A549 (cell line): ENCODE data around the gene SHISA8. TPM values are rescaled to one million over a fixed set of nuclear protein-coding genes. Genes with fewer than 3 reads are reported as not detected.

Source experiments
- ATAC-seq, 2 experiments: fragments of 200-7000 bp in 1 of 2; fragments of >200 bp in 1 of 2; cut with Nextera tagmentation in 1 of 2; cut with Tn5 transposase in 1 of 2; 3 replicates each; pipeline versions ENCODE4 v1.8.0 to v1.9.1; 2018 to 2020; ENCODE audit warnings: mild to moderate bottlenecking in 1 of 2, moderate library complexity in 1 of 2
- CTCF ChIA-PET: fragments of 300-600 bp; sonication (Branson Sonifier 250); formaldehyde crosslinking; extraction: SDS; loops from one replicate; lab custom pipeline; 2021; ENCODE audit warnings: antibody characterized with exemption, inconsistent platforms; lab: Yijun Ruan, JAX
- POLR2A ChIA-PET: fragments of 350-600 bp; formaldehyde crosslinking; extraction: SDS; loops from one replicate; lab custom pipeline; 2021; ENCODE audit warnings: antibody characterized with exemption, inconsistent platforms; lab: Yijun Ruan, JAX
- DNase-seq, 2 experiments: peaks; one replicate each; pipeline versions ENCODE4 v3.0.0 to v3.0.0-alpha.2; 2011 to 2016; ENCODE audit warnings: low read depth in 1 of 2, low spot score in 1 of 2
- FAIRE-seq: peaks from 2 replicates; lab custom pipeline; 2011; peaks lifted over from hg19 to GRCh38; lab: Jason Lieb, UNC
- H3K27ac ChIP-seq, 2 experiments: fragments of >200 bp; sonication (Bioruptor Twin); formaldehyde crosslinking; 3 replicates each; pipeline ENCODE4 v1.5.1; 2016 to 2017
- H3K4me1 ChIP-seq: fragments of >200 bp; sonication (Bioruptor Twin); formaldehyde crosslinking; 3 replicates; pipeline ENCODE4 v1.6.1; 2016
- H3K4me2 ChIP-seq: fragments of >200 bp; sonication (Bioruptor Twin); formaldehyde crosslinking; 3 replicates; pipeline ENCODE4 v1.6.1; 2016
- H3K4me3 ChIP-seq: fragments of >200 bp; sonication (Bioruptor Twin); formaldehyde crosslinking; 3 replicates; pipeline ENCODE4 v1.5.1; 2016
- H3K9me3 ChIP-seq: fragments of >200 bp; sonication (Bioruptor Twin); formaldehyde crosslinking; 3 replicates; pipeline ENCODE4 v1.6.1; 2016
- CBX2 ChIP-seq: fragments of 200-600 bp; sonication (generic); IDR thresholded peaks from 2 replicates; pipeline ENCODE4 v1.6.1; 2016; ENCODE audit warnings: low read depth, mild to moderate bottlenecking, borderline replicate concordance
- CBX8 ChIP-seq: fragments of 200-600 bp; sonication (generic); IDR thresholded peaks from 2 replicates; pipeline ENCODE4 v1.6.1; 2016
- CEBPB ChIP-seq, 2 experiments: fragments of >200 bp in 1 of 2; sonication (Bioruptor Twin) in 1 of 2; formaldehyde crosslinking in 1 of 2; IDR thresholded peaks; 2 replicates each; pipeline ENCODE4 v1.6.1; 2012 to 2016
- CTCF ChIP-seq: fragments of >200 bp; sonication (Bioruptor Twin); formaldehyde crosslinking; IDR thresholded peaks from 3 replicates; pipeline ENCODE4 v1.5.1; 2016
- EP300 ChIP-seq, 2 experiments: fragments of >200 bp; sonication (Bioruptor Twin); formaldehyde crosslinking; IDR thresholded peaks; 2 replicates in 1 of 2; 3 replicates in 1 of 2; pipeline ENCODE4 v1.6.1; 2016 to 2017
- FOSB ChIP-seq: fragments of 250-450 bp; sonication (Bioruptor Pico); IDR thresholded peaks from 2 replicates; pipeline ENCODE4 v1.5.0; 2020; ENCODE audit warnings: mild to moderate bottlenecking, moderate library complexity
- HDAC2 ChIP-seq: fragments of 200-600 bp; sonication (generic); IDR thresholded peaks from 2 replicates; pipeline ENCODE4 v1.6.1; 2016
- KDM1A ChIP-seq: fragments of 200-600 bp; sonication (generic); IDR thresholded peaks from 2 replicates; pipeline ENCODE4 v1.6.1; 2016; ENCODE audit warnings: low read depth, mild to moderate bottlenecking
- KDM5A ChIP-seq: fragments of 200-600 bp; sonication (generic); IDR thresholded peaks from 2 replicates; pipeline ENCODE4 v1.6.1; 2016; ENCODE audit warnings: antibody characterized with exemption, mild to moderate bottlenecking
- MAFK ChIP-seq: fragments of 450-650 bp; IDR thresholded peaks from 2 replicates; pipeline ENCODE4 v1.6.1; 2014; ENCODE audit not compliant: partially characterized antibody
- RAD21 ChIP-seq, 2 experiments: fragments of >200 bp in 1 of 2; sonication (Bioruptor Twin) in 1 of 2; formaldehyde crosslinking in 1 of 2; IDR thresholded peaks in 1 of 2; conservative IDR thresholded peaks in 1 of 2; 2 replicates in 1 of 2; 3 replicates in 1 of 2; pipeline ENCODE4 v1.6.1; 2012 to 2018; ENCODE audit warnings: inconsistent platforms in 1 of 2
- TP53 ChIP-seq: fragments of 250-450 bp; sonication (Bioruptor Pico); IDR thresholded peaks from 2 replicates; pipeline ENCODE4 v1.5.0; 2021; ENCODE audit warnings: mild to moderate bottlenecking, moderate library complexity
- USF2 ChIP-seq: fragments of 450-650 bp; IDR thresholded peaks from 2 replicates; pipeline ENCODE4 v1.6.1; 2014; ENCODE audit warnings: antibody characterized with exemption
- WGBS: methylation state at CpG from one replicate; pipeline ENCODE4 v1.1.6; 2017; ENCODE audit errors: missing lambda C conversion rate; 5-methylcytosine and 5-hydroxymethylcytosine counted together
- polyA plus RNA-seq, 4 experiments: library from polyadenylated mRNA; depleted of rRNA in 3 of 4; stranded (reverse); fragments of >200 nt; fragmentation: RNase III in 1 of 4; extraction: RNeasy Plus Mini Kit Qiagen cat#74134 plus additional on column Dnase treatment in 1 of 4; gene quantifications; 2 replicates in 3 of 4; 3 replicates in 1 of 4; pipeline ENCODE4 v1.2.3, GENCODE V29; 2011 to 2017
- TF ChIP-seq, protein P1 (sequence below): IDR thresholded peaks from 2 replicates; pipeline ENCODE4 v1.6.1; 2012
- TF ChIP-seq, protein P2 (sequence below): IDR thresholded peaks from 2 replicates; pipeline ENCODE4 v1.6.1; 2012; ENCODE audit warnings: low read depth, borderline replicate concordance

The SHISA8 gene
- polyA plus RNA-seq, 2 of the 4 experiments (the other 2 are of a cell fraction): 0.15 TPM; not detected in 1

- POLR2A ChIA-PET: no interaction called here
- H3K4me3 ChIP-seq: no peak overlapping the region
- H3K4me2 ChIP-seq: no peak overlapping the region
- TF ChIP-seq, protein P1, sequence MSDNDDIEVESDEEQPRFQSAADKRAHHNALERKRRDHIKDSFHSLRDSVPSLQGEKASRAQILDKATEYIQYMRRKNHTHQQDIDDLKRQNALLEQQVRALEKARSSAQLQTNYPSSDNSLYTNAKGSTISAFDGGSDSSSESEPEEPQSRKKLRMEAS: no peak
- TF ChIP-seq CBX2: no peak
- TF ChIP-seq TP53 (CRISPR knock-in tag): no peak
- TF ChIP-seq FOSB: no peak
- TF ChIP-seq, protein P2, sequence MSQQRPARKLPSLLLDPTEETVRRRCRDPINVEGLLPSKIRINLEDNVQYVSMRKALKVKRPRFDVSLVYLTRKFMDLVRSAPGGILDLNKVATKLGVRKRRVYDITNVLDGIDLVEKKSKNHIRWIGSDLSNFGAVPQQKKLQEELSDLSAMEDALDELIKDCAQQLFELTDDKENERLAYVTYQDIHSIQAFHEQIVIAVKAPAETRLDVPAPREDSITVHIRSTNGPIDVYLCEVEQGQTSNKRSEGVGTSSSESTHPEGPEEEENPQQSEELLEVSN: no peak
- TF ChIP-seq MAFK: no peak
- no peak for TF ChIP-seq CBX8
- no peak for TF ChIP-seq CTCF
- no peak for TF ChIP-seq RAD21 (conservative IDR thresholded peaks at IDR 0.05 in 1 of 2, IDR thresholded peaks at IDR 0.05 in 1 of 2)
- no peak for TF ChIP-seq HDAC2
- TF ChIP-seq KDM1A: no peak
- no peak for TF ChIP-seq KDM5A
- FAIRE-seq: no peak
- no peaks in the 10 kb centered on the region; the same call in 2 of the 3 replicates for H3K4me1 ChIP-seq
- 95% methylated on average over 4 of the region's 9 CpGs for WGBS
- H3K9me3 ChIP-seq: no peaks in the 10 kb centered on the region
- CTCF ChIA-PET: interaction anchor here (1.2 kb wide), 1 partner anchor 14 kb away, joined by 7 read pairs; the partner anchor contains the start of gene TNFRSF13C
- no peak for ATAC-seq
- no peak overlapping the region for H3K27ac ChIP-seq
- DNase-seq: no peak
Observed at GRCh38 chr22:41912338-41913039, 2.4 kb downstream of the SHISA8 start.

GRCh38 chr22:41911001-41911611 lies 3.8 kb downstream of the SHISA8 start:
- ChIA-PET POLR2A (no interaction called here), CTCF (interaction anchor here (1.2 kb wide), 1 partner anchor 15 kb away, joined by 7 read pairs; the partner anchor contains the start of gene TNFRSF13C)
- TF ChIP-seq RAD21 (conservative IDR thresholded peaks at IDR 0.05 in 1 of 2, IDR thresholded peaks at IDR 0.05 in 1 of 2) (no peak), EP300 (IDR thresholded peaks at IDR 0.05) (no peak), KDM1A (no peak), CEBPB (IDR thresholded peaks at IDR 0.05) (no peak), CBX8 (no peak), KDM5A (no peak), USF2 (no peak), CTCF (no peak), TP53 (CRISPR knock-in tag) (no peak)
- WGBS: 82% methylated on average over 12 of the region's 37 CpGs
- Histone ChIP-seq H3K4me3 (no peak overlapping the region), H3K4me1 (no peaks in the 10 kb centered on the region; the same call in 2 of the 3 replicates), H3K4me2 (no peak overlapping the region), H3K27ac (no peak overlapping the region), H3K9me3 (no peaks in the 10 kb centered on the region)
- no peak for ATAC-seq
- FAIRE-seq: no peak
- DNase-seq: no peak
